Activated naive CD8-positive, alpha-beta T cell treated with anti-CD3 and anti-CD28 coated beads, Interleukin-2, amount 50 U/mL, for 16 hours (primary cell): Measurements from ENCODE around the gene SLC25A42.
"Not testable (repeated sequence)": the region's sequence is repeated elsewhere in the genome, so short reads cannot be mapped to it uniquely, and the experiment has no call there.

Experiments
- DNase-seq: peaks from one replicate; pipeline ENCODE4 v3.0.0-alpha.2; 2020; ENCODE audit warnings: low read depth, low spot score

The SLC25A42 gene, protein sequence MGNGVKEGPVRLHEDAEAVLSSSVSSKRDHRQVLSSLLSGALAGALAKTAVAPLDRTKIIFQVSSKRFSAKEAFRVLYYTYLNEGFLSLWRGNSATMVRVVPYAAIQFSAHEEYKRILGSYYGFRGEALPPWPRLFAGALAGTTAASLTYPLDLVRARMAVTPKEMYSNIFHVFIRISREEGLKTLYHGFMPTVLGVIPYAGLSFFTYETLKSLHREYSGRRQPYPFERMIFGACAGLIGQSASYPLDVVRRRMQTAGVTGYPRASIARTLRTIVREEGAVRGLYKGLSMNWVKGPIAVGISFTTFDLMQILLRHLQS

DNA sequence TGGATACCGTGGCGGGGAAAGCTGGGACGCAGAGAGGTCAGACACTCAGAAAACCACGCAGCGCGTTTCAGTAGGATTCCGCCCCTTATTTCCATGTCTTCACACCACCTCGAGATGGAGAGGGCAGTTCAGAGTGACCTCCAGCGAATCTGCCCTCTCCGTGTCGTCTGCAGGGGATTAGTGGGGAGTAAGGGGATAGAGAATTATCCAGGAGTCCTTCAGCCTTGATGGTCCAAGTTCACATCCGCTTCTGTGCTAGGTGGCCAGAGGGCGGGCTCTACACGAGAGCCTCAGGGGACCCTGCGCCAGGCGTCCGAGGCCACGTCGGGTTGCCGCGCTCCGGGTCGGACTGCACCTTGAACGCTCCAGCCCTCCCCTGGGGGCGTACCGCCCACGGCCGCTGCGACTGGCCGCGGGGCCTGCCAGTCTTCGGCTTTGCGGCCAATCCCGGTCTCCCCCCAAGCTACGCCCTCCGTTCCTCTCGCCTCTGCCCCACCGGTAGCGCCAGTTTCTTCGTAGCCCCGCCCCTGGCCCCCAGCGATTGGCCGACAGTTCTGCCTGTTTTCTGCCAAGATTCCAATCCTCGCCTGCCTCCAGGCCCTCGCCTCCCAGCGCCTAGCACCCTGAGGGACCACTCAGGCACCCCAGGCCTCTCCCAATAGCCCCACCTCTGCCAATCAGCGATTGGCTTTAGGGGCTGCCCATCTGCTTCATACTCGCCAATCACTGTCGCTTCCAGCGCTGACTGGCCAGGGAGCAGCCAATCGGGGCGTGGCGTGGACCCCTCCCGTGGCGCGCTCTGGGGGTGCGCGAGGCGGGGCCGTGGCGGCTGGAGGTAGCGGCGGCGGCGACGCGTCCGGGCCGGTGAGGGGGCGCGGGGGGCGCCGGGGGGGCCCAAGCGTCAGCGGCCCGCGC, at the start of gene SLC25A42:
Gene SLC25A42, plus strand, starts transcription at position 812 of the 915 bp plus-strand sequence. CDS start 32,131 bp downstream, outside the sequence.
- peak; percentile 98 for DNase-seq

DNA sequence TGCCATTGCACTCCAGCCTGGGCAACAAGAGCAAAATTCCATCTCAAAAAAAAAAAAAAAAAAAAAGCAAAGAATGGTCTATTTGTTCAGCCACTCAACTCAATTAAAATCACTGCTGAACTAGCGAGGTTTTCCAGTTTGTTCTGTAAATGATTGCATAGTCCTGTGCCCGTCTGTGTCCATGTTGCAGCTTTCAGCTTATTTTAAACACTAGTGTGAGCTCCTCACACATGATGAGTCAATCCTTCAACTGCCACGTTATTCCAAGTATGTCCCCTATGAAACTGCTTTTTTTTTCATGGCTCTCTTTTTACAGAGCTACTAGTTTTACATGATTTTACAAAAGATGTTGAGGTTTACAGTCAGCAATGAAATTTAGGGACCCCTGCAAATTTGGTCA, 42.7 kb upstream of the SLC25A42 start:
- no peak for DNase-seq

DNA sequence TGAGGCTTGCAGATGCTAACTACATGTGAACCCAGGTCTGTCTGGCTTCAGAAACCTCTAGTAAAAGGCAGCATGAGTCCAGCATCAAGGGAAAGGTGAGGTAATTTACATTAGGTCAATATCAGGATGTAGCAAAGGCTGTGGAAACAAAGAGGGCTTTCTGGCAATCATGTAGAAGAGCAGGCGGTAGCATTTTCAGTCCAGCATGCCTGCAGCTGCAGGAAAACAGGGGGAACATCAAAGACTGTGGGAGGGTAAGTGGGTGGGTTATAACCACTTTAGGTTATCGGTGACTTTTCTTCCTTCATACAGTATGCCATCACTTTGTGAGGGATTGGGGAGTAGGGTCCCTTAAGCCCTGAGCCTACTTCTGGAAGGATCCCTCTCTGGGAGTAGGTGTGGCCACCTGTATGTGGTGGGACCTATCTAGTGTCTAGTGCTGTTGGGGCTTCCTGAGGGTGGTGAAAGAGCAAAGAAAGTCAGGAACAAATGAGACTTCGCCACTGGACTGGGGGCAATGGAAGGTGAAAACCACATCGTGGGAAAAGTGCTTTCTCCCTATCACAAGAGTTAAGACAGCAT, 41.3 kb upstream of the SLC25A42 start:
- no peak for DNase-seq

DNA sequence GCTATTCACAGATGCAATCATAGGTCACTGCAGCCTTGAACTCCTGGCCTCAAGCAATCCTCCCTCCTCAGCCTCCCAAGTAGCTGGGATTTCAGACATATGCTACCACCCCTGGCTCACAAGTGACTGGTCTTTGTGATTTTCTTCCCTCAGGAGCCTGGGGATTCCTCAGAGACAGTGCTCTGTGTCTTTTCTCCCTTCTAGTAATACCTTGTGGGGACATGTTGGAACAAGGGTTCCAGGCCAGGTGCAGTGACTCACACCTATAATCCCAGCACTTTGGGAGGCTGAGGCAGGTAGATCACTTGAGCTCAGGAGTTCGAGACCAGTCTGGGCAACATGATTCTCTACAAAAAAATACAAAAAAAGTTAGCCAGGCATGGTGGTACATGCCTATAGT, 40.4 kb upstream of the SLC25A42 start:
- DNase-seq: not testable (repeated sequence)

DNA sequence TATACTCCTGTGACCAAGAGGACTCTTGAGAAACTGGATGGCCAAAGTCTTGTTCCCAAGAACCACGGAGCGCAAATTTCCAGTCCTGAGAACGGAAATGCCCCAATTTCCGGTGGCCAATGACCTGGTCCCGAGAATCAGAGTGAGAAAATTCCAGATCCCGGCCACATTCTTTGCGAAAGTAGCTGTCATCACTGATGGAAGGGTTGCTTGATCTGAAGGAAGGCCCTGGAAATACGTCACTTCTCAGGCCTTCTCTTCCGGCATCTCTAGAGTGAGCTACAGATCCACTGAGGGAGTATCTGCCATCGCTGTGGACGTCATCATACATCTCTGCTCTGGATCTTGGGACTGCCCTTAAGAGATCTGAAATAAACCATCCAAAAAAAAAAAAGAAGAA, 37.9 kb upstream of the SLC25A42 start:
- no peak for DNase-seq

DNA sequence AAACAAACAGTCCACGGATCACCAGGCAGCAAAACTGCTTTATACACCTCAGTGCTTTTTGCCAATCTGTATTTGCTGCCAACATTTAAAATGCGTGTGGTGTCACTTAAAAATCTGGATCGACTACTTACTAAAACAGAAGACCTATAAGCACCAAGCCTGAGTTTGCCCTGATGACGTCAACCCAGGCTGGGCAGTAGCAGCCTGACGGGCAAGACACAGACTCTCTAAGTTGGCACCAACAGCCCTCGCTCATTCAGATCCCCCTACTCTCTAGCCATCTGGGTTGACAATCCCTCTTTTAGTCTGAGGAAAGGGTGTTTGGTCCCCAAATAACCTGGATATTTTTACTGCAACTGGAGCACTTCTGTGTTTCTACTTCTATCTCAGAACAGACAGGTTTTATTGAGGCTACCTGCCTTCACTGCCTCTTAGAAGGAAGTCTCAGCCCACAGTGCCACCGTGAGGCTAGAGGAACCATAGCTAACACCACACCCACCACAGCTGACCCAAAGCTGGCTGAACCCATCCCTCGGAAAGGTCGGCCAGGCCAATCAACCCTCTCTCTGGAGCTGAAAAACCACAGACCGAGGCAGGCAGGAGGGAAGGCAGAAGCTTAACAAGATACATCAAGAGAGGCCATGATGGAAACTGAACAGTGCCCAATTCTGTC, 37.4 kb upstream of the SLC25A42 start:
- DNase-seq: no peak

DNA sequence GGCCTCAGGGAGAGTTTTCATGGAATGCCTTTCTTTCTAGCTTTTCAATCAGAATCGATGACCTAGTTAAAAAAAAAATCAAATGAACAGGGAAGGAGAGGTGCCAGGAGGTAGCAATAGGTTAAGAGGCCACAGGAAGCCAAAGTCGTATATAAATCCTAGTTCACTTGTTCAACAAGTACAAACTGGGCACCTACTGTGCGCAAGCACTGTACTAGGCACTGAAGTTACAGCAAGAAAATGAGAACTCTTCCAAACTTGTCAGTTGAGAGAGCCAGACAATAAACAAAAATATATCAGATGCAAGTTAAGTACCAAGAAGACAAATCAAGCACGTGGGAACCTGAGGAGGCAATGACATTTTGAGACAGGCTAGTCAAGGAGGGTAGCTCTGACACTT, 36.6 kb upstream of the SLC25A42 start:
- DNase-seq: no peak

DNA sequence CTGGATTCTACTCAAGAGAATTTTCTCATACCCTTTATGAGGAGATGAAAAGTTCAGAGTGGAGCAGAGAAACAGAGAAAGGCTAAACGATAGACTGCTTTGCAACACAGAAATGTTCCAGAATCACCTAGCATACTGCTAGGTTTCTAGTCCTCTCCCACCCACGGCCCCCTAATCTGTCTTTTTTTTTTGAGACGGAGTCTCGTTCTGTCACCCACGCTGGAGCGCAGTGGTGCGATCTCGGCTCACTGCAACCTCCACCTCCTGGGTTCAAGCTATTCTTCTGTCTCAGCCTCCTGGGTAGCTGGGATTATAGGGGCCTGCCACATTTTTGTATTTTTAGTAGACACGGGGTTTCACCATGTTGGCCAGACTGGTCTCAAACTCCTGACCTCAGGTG, 35.3 kb upstream of the SLC25A42 start:
- no peak for DNase-seq

DNA sequence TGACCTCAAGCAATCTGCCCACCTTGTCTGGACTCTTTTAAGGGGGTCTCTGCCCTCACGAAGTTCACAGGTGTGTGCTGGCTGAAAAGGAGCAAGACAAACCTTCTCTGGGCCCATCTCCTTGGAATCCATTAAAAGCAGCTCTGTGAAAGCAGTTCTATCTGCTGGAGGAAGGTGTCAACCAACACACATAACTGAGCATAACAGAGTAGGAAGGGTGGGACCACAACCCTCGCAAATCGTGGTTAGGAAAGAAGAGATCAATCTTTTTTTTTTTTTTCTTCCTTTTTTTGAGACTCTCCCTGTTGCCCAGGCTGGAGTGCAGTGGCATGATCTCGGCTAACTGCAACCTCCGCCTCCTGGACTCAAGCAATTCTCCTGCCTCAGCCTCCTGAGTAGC, 31.9 kb upstream of the SLC25A42 start:
- no peak for DNase-seq

DNA sequence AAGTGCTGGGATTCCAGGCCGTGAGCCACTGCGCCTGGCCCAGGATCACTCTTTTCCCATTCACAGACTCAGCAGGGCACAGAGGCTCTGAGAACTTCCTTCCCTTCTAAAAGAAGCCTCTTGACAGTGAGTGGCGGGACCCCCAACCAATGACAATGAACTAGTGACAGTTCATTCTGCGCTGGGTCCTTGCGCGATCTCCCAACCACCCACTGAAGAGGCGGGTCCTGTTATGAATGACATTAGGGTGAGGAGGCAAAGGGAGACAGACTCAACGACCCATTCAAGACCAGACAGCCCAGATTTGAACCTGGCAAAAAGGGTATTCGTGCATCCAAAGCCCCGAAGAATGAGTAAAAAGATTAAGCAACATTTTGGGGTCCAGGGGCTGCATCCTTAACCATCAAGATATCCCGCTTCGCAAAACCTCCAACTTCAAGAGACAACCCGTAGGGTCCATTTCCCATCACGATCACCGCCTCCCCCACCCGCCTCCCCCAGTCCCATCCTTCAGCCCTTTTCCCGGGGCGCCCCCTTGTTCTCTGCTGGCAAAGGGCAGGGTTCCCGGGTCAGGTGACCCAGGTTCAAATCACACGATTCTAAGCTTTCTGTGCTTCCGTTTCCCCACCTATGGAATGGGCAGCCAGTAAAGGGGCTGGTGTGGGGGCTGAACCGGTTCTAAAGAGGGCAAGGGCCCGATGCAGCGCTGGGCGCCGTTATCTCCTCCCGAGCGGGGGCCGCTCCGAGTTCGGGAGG, 31.2 kb upstream of the SLC25A42 start:
- peak; percentile 79 for DNase-seq

DNA sequence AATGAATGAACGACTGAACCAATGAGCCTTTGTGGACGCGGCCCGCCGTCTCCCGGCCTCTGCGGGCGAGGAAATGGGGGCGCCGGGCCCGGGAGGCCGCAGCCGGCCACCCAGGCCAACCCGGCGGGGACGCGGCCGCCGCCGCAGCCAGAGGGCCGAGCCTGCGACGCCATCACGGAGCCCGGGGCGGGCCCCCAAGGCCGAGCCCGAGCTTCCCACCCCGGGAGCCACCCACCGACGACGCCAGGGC, 30.7 kb upstream of the SLC25A42 start:
- DNase-seq: no peak

DNA sequence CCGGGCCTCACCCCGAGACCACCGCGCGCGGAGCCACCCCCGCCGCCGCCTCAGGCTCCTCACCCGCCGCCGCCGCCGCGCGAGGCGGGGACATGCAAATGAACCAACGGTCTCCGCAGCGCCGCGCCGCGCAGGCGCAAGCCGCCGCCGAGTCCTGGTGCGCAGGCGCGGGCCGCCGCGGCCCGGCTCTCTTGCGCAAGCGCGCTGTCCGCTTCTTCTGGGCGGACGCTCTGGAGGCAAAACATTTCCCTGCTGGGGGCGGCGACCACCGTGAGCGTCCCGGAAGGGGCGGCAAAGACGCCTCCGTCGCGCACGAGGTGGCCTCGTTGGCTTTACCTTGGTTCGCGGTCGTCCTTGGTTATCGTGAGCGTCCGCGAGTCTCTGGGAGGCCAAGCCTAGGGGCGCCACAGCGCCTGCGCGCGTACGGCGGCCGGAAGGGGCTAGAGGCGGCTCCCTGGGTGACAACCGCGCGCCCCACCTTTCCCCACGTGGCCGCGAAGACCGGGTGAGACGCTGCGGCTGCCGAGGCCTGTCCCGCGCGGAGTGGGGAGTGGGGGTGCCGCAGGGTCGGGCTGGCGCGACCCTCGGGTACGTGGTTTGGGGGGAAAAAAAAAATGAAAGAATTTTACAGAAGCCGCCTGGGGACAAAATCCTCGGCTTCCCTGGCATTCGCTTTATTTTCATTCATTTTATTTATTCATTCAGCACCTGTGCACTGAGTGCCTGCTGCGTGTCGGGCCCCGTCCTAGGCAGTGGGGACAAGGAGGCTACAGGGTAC, 30.2 kb upstream of the SLC25A42 start, which contains the start of the genes ARMC6 and SUGP2:
Gene ARMC6, plus strand, starts transcription at position 178 of the 778 bp plus-strand sequence. CDS start 607 bp downstream, outside the sequence.
Gene SUGP2, minus strand, starts transcription at position 92 of the 778 bp plus-strand sequence. CDS start 2,446 bp downstream, outside the sequence.
- peak; percentile 66 for DNase-seq

DNA sequence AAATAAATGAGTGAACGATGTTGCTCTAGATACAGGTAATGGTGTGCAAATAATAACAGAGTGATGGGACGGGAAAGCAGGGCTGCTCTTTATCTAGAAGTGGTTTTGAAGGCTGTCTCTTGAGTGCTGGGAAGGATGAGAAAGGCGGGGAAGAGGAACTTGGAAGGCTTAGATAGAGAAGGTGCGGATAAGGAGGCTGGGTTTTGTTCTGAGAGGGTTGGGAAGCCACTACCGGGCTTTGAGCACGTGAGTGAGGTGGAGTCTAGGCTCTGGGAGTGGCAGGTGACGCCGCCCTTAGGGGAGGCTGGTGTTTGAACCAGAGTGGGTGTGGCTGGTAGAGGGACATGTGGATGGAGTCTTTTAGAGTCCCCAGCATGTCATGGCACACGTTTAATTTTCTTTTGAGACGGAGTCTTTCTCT, 29.6 kb upstream of the SLC25A42 start:
- DNase-seq: peak; percentile 53

DNA sequence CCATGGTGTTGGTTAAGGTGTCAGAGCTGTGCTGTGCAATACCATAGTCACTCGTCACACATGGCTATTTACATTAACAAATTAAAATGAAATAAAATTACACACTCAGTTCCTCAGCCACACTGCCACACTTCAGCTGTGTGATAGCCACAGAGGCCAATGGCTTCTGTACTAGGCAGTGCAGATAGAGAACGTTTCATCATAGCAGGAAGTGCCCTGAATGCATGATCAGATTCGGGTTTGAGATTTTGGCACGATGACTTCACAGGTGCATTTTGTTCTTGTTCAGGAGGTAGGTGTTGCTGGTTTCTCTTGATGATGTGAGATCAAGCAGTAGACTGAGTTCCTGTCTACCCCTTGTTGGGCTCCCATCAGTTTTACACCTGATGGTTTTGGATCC, 23.9 kb upstream of the SLC25A42 start:
- no peak for DNase-seq

DNA sequence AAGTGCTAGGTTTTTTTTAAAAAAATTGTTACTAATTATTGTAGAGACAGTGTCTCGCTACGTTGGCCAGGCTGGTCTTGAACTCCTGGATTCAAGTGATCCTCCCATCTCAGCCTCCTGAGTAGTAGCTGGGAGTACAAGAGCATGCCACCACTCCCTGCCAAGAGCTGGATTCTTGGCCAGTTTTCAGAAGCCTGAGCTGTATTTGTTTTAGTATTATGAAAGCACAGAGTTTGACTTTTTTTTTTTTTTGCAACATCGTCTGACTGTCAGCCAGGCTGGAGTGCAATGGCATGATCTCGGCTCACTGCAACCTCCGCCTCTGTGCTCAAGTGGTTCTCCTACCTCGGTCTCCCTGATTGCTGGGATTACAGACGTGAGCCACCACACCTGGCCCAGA, 23.4 kb upstream of the SLC25A42 start:
- DNase-seq: no peak

DNA sequence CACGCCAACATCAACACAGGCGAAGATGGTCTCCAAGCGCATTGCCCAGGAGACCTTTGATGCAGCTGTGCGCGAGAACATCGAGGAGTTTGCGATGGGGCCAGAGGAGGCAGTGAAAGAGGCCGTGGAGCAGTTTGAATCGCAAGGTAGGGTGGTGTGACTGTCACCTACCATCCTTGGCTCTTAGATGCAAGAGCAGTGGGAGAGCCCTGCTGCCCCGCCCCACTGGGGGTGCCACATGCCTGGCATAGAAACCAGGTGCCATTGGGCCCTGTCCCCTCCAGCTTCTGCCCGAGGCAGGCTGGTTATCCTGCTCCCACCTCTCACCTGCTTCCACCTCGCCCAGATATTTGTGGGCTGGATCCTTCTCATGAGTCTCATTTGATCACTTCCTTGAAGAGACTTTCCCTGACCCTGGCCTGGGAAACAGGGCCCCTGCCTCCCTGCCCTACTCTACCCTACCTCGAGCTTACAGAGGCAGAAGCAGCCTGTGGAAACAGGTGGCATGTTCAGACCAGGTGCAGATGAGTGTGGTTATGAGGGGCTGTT, 21.0 kb upstream of the SLC25A42 start:
- DNase-seq: no peak

DNA sequence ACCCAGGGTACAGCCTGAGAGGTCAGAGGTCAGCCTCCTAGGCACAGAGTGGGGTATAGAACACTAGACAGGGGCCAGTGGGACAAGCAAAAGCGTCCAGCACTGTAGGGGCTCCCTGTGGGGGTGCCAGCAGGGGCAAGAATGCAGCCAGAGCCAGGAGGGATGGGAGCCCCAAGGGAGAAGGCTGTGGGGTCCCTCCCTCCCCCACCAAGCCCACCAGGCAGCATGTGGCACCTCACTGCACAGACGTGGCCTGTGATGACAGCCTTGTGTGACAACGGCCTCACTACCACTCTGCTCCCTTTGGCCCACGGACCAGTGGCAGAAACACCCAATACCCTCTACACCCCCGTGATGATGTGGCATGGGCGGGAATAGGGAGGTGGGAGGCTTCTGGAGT, 20.3 kb upstream of the SLC25A42 start:
- no peak for DNase-seq

DNA sequence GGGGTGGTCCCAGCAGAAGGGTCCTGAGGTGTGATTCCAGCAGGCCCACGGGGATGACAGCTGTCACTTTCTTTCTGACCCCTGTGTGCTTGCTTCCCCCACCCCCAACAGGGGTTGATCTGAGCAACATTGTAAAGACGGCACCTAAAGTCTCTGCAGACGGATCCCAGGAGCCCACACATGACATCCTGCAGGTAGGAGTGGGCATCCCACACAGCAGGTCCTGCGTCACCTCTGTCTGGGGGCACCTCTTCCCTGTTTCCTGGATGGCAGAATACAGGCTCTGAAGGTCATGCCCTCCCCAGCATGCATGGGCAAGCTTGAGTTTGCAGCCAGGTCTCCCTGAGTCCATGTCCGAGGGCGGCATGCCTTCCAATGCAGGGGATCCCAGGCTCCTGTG, 19.9 kb upstream of the SLC25A42 start:
- DNase-seq: no peak

DNA sequence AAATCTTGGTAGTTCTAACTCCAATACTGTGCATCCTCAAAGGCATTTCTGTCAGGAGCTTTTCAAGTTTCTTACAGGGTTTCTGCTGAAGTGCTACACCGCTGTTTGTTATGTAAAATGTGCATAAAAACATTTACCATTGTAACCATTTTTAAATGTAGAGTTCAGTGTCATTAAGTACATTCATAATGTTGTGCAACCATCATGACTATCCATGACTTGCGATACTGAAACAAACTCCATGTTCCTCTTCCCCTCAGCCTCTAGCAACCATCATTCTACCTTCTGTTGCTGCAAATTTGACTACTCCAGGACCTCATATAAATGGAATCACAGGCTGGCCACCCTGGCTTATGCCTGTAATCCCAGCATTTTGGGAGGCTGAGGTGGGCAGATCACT, 14.4 kb upstream of the SLC25A42 start:
- no peak for DNase-seq

DNA sequence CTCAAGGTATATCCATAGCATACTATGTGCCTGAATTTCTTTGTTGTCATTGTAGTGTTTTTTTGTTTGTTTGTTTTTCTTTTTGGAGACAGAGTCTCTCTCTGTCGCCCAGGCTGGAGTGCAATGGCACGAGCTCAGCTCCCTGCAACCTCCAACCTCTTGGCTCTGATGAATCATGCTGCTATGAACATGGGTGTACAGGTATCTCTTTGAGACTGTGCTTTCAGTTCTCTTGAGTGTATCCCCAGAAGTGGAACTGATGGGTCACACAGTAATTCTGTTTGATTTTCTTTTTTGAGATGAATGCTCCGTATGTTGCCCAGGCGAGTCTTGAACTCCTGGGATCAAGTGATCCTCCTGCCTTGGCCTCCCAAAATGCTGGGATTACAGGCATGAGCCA, 13.7 kb upstream of the SLC25A42 start:
- no peak for DNase-seq
